ENCODE measurements around the gene CAMK1D.

DNA sequence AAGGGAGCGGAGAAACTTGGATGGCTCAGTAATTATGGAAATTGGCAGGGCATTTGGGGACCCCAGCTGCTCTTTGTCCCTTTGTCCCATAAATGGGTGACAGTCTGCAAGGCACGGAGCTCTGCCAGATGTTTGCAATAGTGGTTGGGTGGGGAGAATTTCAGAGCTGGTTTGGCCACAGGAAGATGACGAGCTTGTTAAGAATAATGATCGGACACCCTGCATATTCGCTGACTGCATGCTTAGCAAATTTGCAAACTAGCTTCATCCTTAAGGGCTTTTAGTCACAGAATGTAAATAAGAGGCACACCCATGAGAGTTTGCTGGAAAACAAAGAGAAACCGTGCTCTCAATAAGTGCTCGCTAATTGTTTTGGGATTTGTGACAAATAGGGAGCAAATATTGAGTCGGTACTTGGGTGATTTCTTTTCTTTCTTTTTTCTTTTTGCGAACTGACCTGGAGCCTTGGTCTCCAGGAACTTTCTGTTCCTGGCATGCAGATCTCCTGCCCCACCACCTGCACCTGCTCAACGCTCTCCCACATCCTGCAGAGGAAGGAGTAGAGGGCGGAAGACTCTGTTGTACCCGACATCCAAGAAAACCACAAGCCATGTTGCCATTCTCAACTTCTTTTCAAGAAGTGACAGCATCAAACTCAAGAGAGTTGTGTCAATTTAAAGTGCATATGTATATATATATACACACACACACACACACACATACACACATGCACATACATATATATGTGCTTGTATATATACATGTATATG lies 238.9 kb downstream of the CAMK1D start:
- TF ChIP-seq POLR2A (IDR thresholded peaks at IDR 0.05) (no peak), EP300 (IDR thresholded peaks at IDR 0.05) (no peak)
- TF ChIP-seq, protein P1, sequence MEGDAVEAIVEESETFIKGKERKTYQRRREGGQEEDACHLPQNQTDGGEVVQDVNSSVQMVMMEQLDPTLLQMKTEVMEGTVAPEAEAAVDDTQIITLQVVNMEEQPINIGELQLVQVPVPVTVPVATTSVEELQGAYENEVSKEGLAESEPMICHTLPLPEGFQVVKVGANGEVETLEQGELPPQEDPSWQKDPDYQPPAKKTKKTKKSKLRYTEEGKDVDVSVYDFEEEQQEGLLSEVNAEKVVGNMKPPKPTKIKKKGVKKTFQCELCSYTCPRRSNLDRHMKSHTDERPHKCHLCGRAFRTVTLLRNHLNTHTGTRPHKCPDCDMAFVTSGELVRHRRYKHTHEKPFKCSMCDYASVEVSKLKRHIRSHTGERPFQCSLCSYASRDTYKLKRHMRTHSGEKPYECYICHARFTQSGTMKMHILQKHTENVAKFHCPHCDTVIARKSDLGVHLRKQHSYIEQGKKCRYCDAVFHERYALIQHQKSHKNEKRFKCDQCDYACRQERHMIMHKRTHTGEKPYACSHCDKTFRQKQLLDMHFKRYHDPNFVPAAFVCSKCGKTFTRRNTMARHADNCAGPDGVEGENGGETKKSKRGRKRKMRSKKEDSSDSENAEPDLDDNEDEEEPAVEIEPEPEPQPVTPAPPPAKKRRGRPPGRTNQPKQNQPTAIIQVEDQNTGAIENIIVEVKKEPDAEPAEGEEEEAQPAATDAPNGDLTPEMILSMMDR (IDR thresholded peaks at IDR 0.05): no peak
